NCI-H510A treated with DMSO at 0.1 percent for 48 hours (cell line): ENCODE data around the gene TRAF3IP3.

Experiments
- DNase-seq: peaks from one replicate; lab custom pipeline; 2025; lab: John Stamatoyannopoulos, UW

Gene TRAF3IP3

DNA sequence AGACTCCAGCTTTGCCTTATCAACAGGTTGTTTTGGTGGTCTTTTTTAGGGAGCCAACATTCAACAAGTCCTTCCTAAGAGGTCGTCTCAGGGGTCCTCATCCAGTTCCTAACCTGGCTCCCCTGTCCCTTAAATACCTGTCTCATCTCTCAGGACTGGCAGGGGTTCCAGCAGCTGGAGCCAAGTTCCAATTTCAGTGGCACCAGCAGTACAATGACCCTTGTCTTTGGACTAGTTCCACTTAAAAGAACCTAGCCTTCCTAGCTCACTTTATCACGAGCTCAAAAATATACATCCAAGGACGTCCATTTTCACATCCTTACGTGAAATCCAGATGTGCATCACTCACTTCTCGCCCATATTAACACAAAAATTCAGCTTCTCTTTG, 18.7 kb upstream of the TRAF3IP3 start:
- DNase-seq = no peak

- DNase-seq = no peak
These were observed 17.6 kb upstream of the TRAF3IP3 start for GRCh38 chr1:209738270-209738669.

DNA sequence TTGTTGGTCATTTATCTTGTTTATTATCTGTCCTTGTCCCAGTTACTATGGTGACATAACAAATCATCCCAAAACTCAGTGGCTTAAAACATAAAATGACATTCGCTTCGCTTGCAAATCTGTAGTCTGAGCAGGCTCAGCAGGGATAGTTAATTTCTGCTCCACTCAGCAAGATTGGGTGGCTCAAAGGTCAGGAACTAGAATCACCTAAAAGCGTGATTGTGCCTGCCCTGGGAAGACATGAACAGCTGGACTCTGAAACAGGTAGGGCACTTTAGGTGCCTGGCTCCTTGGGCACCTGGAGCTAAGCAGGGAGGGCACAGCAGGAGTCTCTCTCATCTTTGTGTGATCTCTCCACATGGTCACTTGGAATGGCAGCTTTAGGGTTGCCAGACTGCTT, 14.7 kb upstream of the TRAF3IP3 start:
- DNase-seq = no peak

DNA sequence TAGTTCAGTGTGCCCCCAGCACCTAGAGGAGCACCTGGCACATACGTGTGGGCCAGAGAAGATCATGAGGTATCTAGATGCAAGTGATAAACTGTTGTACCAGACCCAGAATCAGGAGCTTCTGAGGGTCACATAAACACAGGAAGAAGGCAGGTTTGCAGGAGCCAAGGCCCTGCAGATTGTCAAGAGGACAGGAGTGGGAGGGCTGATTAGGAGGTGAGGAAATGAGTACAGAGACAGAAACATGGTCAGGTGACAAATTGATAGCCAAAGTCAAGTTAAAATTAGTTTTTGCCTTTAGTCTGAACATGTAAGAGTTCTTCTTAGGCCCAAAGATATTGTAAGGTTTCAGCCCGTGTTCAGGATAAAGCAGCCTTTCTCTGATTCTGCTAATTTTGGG, 14.0 kb upstream of the TRAF3IP3 start:
- DNase-seq = no peak

GRCh38 chr1:209742409-209743144, 13.3 kb upstream of the TRAF3IP3 start:
- no peak for DNase-seq

- no peak for DNase-seq
These were observed 12.7 kb upstream of the TRAF3IP3 start for GRCh38 chr1:209743145-209743482.

DNA sequence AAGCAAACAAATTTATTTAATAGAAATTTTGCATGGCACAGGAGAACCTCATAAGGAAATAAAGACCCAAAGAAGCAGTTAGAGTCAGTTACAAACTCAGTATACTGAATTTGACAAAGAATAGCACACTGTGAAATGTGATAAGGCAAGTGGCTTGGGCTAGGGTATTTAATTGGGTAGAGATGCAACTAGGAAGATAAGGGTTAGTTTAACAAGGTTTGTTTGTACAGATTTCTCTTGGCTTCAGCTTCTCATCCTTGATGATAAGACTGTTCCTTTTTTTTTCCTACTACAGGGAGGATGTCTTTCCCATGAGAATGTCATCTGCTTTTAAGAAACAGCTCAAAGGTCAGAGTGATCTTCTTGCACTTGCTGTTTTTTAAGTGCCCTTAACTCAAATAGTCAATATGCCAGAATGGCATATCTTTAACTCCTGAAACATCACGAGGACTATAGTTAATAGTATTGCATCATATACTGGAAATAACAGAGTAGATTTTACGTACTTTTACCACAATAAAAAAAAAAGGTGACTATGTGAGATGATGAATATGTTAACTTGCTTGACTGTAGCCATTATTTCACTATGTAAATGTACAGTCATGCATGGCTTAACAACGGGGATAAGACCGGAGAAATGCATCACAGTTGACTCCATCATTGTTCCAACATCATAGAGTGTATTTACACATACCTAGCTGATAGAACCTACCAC, 9.2 kb upstream of the TRAF3IP3 start:
- no peak for DNase-seq

DNA sequence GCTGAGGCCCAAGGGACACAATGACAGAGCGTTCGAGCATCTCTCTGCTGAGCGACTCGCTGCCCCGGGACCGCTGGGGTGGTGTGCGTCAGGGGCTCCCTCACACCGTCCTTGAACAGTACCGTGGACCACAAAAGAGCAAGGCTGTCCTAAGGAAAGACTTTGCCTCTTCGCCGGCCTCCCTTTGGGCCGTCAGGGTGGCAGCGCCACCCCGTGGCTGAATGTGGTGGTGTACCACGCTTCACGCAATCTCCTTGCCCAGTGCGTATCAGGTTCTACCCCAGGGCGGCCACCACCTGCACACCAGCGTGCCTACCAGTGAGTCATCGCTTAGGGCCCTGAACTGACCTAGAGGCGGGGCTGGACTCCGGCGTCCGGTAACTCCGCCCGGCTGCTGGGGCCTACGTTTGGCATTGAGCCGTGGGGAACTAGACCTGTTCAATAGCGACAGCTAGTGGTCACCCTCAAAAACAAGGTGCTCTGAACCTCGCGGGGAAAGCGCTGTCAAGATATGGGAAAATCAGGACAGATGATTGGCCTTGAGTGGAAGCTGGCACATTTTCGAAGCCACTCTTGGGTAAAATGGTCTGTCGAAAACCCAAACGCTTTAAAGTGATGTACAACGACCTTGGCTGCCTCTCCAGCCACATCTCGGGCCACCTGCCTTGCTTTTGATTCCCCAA, 8.1 kb upstream of the TRAF3IP3 start:
- no peak for DNase-seq

DNA sequence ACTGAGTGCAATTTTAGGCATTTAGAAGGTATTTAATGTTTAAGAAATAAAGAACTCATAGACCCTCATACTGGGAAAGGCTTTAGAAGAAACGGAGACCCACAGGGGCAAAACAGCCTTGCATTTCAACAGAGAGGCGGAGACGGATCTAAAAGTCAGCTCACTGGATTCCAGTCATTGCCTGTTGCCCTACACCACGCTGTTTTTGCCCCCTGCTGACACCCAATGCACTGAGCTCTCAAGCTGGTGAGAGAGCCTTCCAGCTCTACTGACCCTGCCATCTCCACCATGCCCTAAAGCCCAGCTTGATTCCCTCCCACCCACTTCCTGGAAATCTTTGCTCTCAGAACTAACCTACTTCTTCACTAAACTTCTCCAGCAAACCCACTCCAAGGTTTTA, 7.2 kb upstream of the TRAF3IP3 start:
- no peak for DNase-seq

GRCh38 chr1:209749205-209749604, 6.6 kb upstream of the TRAF3IP3 start:
- no peak for DNase-seq

DNA sequence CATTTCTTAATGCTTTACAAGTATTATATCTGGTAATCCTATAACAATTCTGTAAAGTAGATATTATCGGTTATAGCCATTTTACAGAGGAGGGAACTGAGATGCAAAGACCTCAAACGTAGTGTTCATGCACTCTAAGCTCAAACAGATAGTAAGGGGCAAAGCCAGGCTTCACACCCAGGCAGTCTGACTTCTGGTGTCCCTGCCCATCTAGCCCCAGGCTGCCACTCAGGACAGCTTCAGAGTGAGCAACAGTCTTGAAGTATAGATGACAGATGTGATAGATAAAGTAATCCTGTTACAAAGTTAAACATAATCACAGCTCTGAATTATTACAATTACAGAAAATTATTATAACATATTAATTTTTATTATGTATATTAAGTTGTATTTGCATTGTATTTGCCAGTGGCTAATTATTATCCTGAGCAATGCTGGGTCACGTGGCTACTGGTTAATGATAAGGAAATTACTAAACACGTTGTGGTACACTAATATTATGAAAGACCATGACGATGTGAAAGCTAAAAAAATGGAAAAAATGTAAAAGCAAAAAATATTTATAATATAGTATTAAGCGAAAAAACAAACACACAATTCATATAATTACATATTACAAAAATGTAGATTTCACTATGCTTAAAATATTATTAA, 6.1 kb upstream of the TRAF3IP3 start:
- no peak for DNase-seq

DNA sequence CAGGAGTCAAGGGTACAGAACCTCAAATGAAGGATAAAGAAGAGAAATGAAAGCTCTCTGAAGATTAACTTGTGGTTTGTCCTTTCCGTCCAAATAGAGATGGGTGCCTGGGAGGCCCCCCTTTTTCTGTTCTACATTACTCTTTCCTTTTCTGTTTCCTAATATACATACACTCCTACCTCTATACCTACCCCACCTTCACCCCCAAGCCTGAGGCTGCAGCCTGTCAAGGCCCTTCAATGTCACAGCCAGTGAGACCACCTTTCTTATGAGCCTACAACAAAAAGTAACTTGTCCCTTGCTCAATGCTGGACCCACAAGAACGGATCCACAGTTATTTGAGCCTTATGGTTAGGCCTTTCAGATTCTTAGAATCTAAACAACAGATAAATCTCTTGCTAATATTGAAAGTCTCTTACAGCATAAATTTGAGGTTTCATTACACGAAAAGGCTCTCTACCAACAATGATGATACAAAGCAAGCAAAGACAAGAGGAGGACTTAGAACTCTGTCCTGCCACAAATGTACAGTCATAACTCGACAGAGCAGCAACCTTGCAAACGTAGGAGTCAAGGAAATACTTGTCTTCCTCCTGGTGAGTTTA, 4.1 kb upstream of the TRAF3IP3 start:
- DNase-seq = no peak

DNA sequence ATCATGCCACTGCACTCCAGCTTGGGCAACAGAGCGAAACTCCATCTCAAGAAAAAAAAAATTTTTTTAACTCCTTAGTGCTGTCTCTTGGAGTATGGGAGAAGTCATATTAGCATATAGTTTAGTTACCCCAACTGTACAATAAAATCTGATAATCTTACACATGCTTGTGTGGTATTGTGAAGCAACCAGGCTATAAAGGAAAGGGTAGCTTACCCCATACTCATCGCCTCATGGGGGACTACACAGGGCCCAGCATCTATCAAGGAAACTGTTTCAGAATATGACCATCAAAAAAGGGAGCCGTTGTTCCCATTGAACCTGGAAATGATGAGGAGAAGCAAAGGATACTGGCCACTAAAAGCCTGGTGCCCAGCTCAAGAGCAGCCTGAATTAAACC, 3.0 kb upstream of the TRAF3IP3 start:
- DNase-seq = no peak

DNA sequence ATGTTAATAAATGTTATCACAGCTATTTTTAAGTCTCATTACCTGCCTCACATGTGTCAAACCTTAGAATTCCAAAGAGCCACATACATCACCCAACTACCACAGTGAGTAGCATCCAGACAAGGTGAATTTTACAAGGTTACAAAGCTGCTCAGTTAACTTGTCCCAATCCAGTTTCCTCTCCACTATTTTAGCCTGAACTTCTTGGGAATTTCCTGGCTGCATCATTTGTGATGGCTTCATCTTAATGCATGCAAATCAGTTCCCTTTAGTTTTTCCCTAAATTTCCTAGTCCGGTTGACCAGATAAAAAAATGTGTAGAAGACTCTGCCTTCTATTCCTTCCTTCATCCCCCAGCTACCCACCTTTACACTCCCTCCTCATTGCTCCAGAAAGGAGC, 597 bp upstream of the TRAF3IP3 start:
- DNase-seq = no peak

- no peak for DNase-seq
These were observed 977 bp downstream of the TRAF3IP3 start for GRCh38 chr1:209756615-209757445.

- DNase-seq = no peak
These were observed 2.5 kb downstream of the TRAF3IP3 start for GRCh38 chr1:209758400-209758799.

- no peak for DNase-seq
These were observed 4.0 kb downstream of the TRAF3IP3 start for GRCh38 chr1:209759829-209760359.

- no peak for DNase-seq
These were observed 5.3 kb downstream of the TRAF3IP3 start for GRCh38 chr1:209761011-209761635.

GRCh38 chr1:209766051-209766450, 10.2 kb downstream of the TRAF3IP3 start:
- DNase-seq = no peak

DNA sequence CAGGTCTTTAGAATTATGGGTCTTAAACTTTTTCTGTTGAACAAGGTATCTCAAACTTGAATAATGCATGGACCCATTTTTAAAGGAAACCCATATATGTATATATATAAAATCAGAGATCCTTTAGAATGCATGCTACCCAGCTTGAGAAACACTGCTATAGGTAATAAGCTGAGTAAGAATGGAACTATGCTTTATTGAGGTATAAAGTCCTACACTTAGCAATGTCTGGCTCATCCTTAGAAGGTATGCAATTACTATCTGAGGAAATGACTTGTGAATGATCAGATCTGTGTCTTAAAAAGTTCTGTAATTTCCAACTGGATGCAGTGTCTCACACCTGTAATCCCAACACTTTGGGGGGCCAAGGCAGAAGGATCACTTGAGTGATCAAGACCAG, 11.2 kb downstream of the TRAF3IP3 start:
- no peak for DNase-seq

GRCh38 chr1:209767706-209768105, 11.9 kb downstream of the TRAF3IP3 start:
- DNase-seq = no peak
